ENCODE data around the gene ST3GAL5. TPM values are rescaled to one million over a fixed set of nuclear protein-coding genes. Genes with fewer than 3 reads are reported as not detected.
A peak's percentile ranks its signal among the peaks of the same experiment; 100 is the strongest.

Gene ST3GAL5
- total RNA-seq, 1 donor from 2014 or later: 20.0 TPM

DNA sequence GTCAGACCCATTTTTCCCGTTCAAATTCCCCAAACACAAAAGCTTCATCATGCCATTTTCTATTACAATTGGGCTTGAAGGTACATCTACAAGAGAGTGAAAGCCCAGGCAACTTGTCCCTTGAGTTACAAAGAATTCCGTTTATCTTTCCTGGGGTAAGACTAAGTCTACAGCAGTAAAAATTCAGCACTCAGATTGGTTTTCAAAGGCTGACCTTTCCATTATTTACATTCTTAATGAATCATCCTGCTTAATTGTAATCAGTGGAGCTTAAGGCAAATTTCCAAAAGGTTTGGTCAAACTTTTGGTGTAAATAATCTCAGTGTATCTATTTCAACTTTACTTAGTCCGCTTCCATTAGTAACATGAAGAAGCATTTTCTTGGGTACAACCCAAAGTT lies 33.4 kb upstream of the ST3GAL5 start:
- Histone ChIP-seq H3K27me3 (ENCODE audit: insufficient read depth, low read length) (no peaks in the 10 kb centered on the region), H3K4me3 (ENCODE audit: insufficient read depth, low read depth, low read length) (no peak overlapping the region), H3K36me3 (ENCODE audit: insufficient read depth, low read length) (no peaks in the 10 kb centered on the region), H3K9me3 (ENCODE audit: insufficient read depth, low read depth, low read length) (no peaks in the 10 kb centered on the region), H3K79me2 (ENCODE audit: insufficient read depth, low read length) (no peaks in the 10 kb centered on the region), H2AFZ (ENCODE audit: low read depth, low read length) (no peak overlapping the region), H3K4me1 (ENCODE audit: insufficient read depth, low read length) (peaks cover 7% of the 10 kb centered on the region), H3K27ac (ENCODE audit: low read depth, low read length) (no peak overlapping the region), H3K9ac (ENCODE audit: low read length) (no peak overlapping the region), H4K20me1 (ENCODE audit: insufficient read depth, low read length) (no peaks in the 10 kb centered on the region), H3K4me2 (ENCODE audit: low read length) (no peak overlapping the region)
- Mint-ChIP-seq H3K27ac (ENCODE audit: unreplicated experiment) (no peak overlapping the region), H3K4me1 (ENCODE audit: low read depth, unreplicated experiment) (peaks cover 9% of the 10 kb centered on the region), H3K9me3 (ENCODE audit: unreplicated experiment) (no peaks in the 10 kb centered on the region), H3K27me3 (ENCODE audit: low read depth, unreplicated experiment) (no peaks in the 10 kb centered on the region), H3K4me3 (ENCODE audit: unreplicated experiment) (no peak overlapping the region), H3K36me3 (ENCODE audit: low read depth, unreplicated experiment) (no peaks in the 10 kb centered on the region)
- DNase-seq (ENCODE audit: low read depth) (no peak), FAIRE-seq (no peak)
- no peak for TF ChIP-seq EZH2 (IDR thresholded peaks at IDR 0.05; ENCODE audit: insufficient read depth, low read length)
- TF ChIP-seq, protein P1, sequence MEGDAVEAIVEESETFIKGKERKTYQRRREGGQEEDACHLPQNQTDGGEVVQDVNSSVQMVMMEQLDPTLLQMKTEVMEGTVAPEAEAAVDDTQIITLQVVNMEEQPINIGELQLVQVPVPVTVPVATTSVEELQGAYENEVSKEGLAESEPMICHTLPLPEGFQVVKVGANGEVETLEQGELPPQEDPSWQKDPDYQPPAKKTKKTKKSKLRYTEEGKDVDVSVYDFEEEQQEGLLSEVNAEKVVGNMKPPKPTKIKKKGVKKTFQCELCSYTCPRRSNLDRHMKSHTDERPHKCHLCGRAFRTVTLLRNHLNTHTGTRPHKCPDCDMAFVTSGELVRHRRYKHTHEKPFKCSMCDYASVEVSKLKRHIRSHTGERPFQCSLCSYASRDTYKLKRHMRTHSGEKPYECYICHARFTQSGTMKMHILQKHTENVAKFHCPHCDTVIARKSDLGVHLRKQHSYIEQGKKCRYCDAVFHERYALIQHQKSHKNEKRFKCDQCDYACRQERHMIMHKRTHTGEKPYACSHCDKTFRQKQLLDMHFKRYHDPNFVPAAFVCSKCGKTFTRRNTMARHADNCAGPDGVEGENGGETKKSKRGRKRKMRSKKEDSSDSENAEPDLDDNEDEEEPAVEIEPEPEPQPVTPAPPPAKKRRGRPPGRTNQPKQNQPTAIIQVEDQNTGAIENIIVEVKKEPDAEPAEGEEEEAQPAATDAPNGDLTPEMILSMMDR (IDR thresholded peaks at IDR 0.05; ENCODE audit: insufficient read depth, low read depth, low read length): no peak

- Histone ChIP-seq H3K9me3 (ENCODE audit: insufficient read depth, low read depth, low read length) (no peaks in the 10 kb centered on the region), H2AFZ (ENCODE audit: low read depth, low read length) (no peak overlapping the region), H3K9ac (ENCODE audit: low read length) (no peak overlapping the region), H3K36me3 (ENCODE audit: insufficient read depth, low read length) (no peaks in the 10 kb centered on the region), H3K4me2 (ENCODE audit: low read length) (peak overlapping the region; percentile 21), H3K4me1 (ENCODE audit: insufficient read depth, low read length) (peaks cover 7% of the 10 kb centered on the region), H3K27ac (ENCODE audit: low read depth, low read length) (no peak overlapping the region), H3K27me3 (ENCODE audit: insufficient read depth, low read length) (no peaks in the 10 kb centered on the region), H3K4me3 (ENCODE audit: insufficient read depth, low read depth, low read length) (no peak overlapping the region), H4K20me1 (ENCODE audit: insufficient read depth, low read length) (no peaks in the 10 kb centered on the region), H3K79me2 (ENCODE audit: insufficient read depth, low read length) (no peaks in the 10 kb centered on the region)
- Mint-ChIP-seq H3K27me3 (ENCODE audit: low read depth, unreplicated experiment) (no peaks in the 10 kb centered on the region), H3K4me3 (ENCODE audit: unreplicated experiment) (no peak overlapping the region), H3K27ac (ENCODE audit: unreplicated experiment) (no peak overlapping the region), H3K36me3 (ENCODE audit: low read depth, unreplicated experiment) (no peaks in the 10 kb centered on the region), H3K4me1 (ENCODE audit: low read depth, unreplicated experiment) (peaks cover 9% of the 10 kb centered on the region), H3K9me3 (ENCODE audit: unreplicated experiment) (no peaks in the 10 kb centered on the region)
- DNase-seq (ENCODE audit: low read depth) (no peak), FAIRE-seq (no peak)
- TF ChIP-seq, protein P1 (IDR thresholded peaks at IDR 0.05; ENCODE audit: insufficient read depth, low read depth, low read length): no peak
- TF ChIP-seq EZH2 (IDR thresholded peaks at IDR 0.05; ENCODE audit: insufficient read depth, low read length): no peak
These were observed 32.9 kb upstream of the ST3GAL5 start for GRCh38 chr2:85921659-85922058.

GRCh38 chr2:85920810-85921545 lies 32.2 kb upstream of the ST3GAL5 start:
- Histone ChIP-seq H3K9ac (ENCODE audit: low read length) (no peak overlapping the region), H3K36me3 (ENCODE audit: insufficient read depth, low read length) (no peaks in the 10 kb centered on the region), H3K4me1 (ENCODE audit: insufficient read depth, low read length) (peaks cover 7% of the 10 kb centered on the region), H3K9me3 (ENCODE audit: insufficient read depth, low read depth, low read length) (no peaks in the 10 kb centered on the region), H2AFZ (ENCODE audit: low read depth, low read length) (no peak overlapping the region), H3K4me2 (ENCODE audit: low read length) (peak overlapping the region; percentile 21), H3K27ac (ENCODE audit: low read depth, low read length) (no peak overlapping the region), H3K4me3 (ENCODE audit: insufficient read depth, low read depth, low read length) (no peak overlapping the region), H4K20me1 (ENCODE audit: insufficient read depth, low read length) (no peaks in the 10 kb centered on the region), H3K27me3 (ENCODE audit: insufficient read depth, low read length) (no peaks in the 10 kb centered on the region), H3K79me2 (ENCODE audit: insufficient read depth, low read length) (no peaks in the 10 kb centered on the region)
- H3K27ac Mint-ChIP-seq (ENCODE audit: unreplicated experiment): no peak overlapping the region
- no peak for FAIRE-seq
- DNase-seq (ENCODE audit: low read depth): peak; percentile 68
- peaks cover 9% of the 10 kb centered on the region for H3K4me1 Mint-ChIP-seq (ENCODE audit: low read depth, unreplicated experiment)
- H3K27me3 Mint-ChIP-seq (ENCODE audit: low read depth, unreplicated experiment): no peaks in the 10 kb centered on the region
- H3K9me3 Mint-ChIP-seq (ENCODE audit: unreplicated experiment): no peaks in the 10 kb centered on the region
- H3K4me3 Mint-ChIP-seq (ENCODE audit: unreplicated experiment): no peak overlapping the region
- no peak for TF ChIP-seq EZH2 (IDR thresholded peaks at IDR 0.05; ENCODE audit: insufficient read depth, low read length)
- TF ChIP-seq, protein P1 (IDR thresholded peaks at IDR 0.05; ENCODE audit: insufficient read depth, low read depth, low read length): no peak
- no peaks in the 10 kb centered on the region for H3K36me3 Mint-ChIP-seq (ENCODE audit: low read depth, unreplicated experiment)

Data from astrocyte (in vitro differentiated cells and primary cell).